NOMO-1 (cell line): ENCODE data around the gene ARRB1.
"Not testable (repeated sequence)": the region's sequence is repeated elsewhere in the genome, so short reads cannot be mapped to it uniquely, and the experiment has no call there.

Source experiments
- DNase-seq, 2 experiments: peaks; one replicate each; lab custom pipeline; 2025; ENCODE audit not compliant: unreplicated experiment in 2 of 2; lab: John Stamatoyannopoulos, UW

The ARRB1 gene

DNA sequence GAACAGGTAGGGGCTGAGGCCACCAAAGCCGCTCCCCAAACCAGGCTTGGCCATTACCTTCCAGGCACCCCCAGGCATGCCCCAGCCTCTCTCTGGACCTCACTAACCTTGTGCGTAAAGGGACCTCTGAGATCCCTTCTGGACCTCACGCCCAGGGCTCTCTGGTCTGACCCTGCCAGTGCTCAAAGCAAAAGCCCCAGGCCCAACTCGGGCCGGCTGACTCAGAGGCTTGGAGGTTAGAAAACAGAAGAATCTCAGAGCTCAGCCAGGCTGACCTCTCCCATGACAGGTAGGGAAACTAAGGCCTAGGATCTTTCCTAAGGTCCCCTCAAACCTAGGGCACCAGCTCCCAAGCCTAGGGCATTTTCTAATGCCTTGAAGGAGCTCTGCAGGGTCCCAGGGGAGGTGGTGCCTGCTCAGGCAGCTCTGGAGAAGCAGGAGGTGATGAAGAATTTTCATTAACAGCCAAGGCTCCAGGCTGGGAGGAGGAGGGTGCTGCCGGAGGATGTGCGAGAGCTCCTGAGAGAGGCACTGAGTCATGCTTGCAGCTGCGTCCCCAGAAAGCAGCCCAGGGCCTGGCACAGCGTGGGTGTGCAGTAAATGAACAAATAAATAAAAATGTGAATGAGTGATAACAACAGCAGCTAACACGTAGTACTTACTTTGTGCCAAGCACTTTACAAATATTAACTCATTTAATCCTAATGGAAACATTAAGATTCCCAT is 25.6 kb downstream of the ARRB1 start:
- no peak for DNase-seq

- no peak for DNase-seq
Measured at GRCh38 chr11:75324740-75325139, 26.7 kb downstream of the ARRB1 start.

DNA sequence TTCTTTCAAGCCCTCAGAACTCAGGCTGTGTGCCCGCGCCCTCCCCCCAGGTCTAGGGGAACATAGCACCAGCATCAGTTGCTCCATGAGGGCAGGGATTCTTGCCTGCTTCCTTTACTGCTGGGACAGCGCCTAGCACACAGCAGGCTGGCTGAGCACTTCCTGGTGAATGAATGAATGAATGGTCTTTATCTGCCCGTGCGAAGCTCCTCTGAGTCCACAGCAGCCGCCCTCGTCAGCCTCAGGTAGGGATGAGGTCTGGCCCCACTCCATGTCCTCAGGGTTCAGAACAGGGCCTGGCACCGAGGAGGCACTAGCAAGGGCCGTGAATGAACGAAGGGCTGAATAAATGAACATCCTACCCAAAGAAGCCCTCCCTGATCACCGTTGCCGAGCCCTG is 27.3 kb downstream of the ARRB1 start:
- no peak for DNase-seq

- DNase-seq, result no peak
Measured at GRCh38 chr11:75323609-75324008, 27.9 kb downstream of the ARRB1 start.

DNA sequence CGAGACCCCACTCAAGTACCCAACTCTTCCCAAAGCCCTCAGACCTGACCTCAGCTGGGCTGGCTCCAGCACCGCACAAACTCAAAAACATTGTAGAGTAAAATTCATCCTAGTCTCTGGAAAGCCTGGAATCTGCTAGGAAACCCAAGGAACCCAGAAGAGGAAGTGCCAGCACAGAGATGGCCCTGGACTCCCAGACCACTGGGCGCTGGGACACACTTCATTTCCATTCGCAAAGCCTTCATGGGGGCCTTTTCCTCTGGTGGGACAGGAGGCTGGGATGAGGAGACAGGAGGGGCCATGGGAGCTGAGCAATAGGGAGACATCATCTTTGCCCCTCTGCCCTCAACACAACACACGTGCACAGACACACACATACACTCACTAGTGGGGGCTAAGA is 30.8 kb downstream of the ARRB1 start:
- DNase-seq, result no peak

- no peak for DNase-seq
Measured at GRCh38 chr11:75320046-75320618, 31.3 kb downstream of the ARRB1 start.

GRCh38 chr11:75319035-75319877 is 32.2 kb downstream of the ARRB1 start:
- DNase-seq, result no peak

DNA sequence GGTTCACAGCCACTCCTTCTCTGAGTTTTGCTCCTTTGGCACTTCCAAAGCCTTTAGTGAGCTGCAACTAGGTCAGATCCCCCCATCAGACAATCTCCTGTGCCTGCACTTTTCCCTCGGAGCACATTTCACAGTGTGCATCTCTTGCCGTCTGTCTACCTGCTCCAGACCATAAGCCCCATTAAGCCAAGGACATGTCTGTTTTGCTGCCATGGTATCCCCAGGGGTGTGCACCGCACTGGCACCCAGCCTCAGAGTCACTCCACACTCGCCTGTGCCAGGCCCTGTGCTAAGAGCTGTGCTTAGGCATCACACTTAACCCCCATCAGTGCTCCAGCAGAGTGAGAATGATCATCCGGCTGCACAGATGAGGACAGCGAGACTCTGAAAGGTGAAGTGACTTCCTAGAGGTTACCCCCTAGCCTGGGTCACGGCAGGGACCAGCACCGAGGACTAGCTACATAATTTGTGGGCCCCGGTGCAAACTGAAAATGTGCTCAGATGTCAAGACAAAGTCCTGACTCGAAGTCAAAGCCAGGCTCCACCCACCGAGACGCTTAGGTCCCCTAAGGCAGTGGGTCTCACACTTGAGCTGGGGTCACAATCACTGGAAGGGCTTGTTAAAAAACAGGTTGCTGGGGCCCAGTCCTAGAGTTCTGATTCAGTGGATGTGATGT is 33.9 kb downstream of the ARRB1 start:
- no peak for DNase-seq

DNA sequence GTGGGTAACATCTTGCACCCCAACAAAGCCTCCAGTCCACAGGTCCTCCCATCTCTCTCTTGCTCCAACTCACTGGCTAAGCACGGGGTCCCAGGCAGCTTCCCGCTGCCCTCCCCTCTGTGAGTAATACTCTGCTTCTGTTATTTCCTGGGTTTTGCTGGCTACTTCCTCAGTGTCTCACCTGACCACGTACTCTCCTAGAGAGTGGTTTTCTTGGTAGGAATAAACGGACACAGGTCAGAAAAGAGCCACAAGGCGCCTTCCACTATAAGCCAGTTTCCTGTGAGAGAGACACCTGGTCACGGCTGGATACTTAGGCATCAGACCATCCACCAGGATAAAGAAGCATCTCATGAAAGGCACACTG is 36.0 kb downstream of the ARRB1 start:
- no peak for DNase-seq

DNA sequence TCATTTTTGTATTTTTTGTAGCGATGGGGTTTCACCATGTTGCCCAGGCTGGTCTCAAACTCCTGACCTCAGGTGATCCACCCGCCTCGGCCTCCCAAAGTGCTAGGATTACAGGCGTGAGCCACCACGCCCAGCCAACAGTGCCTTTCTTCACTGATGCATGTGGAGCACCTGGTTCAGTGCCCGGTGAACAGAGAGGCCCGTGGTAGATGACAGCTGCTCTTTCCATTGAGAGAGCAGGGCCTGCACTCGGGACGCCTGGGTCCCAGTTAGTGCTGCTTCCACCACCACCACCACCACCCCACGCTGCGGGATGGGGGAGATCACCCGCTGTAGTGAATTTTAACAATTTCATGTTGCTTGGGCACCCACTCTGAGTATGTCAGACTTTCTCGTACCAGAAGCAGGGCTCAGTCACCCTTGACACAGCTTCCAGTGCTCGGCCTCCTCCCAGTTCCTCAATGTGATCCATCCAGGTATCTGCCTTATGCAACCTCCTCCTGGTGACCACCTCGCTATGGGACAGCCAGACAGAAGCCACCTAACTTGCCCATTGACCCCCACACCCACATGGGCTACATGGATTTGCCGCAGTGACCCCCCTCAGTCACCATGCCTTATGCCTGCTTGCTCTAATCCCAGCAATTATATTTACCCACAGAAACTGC is 36.6 kb downstream of the ARRB1 start:
- DNase-seq, result no peak

DNA sequence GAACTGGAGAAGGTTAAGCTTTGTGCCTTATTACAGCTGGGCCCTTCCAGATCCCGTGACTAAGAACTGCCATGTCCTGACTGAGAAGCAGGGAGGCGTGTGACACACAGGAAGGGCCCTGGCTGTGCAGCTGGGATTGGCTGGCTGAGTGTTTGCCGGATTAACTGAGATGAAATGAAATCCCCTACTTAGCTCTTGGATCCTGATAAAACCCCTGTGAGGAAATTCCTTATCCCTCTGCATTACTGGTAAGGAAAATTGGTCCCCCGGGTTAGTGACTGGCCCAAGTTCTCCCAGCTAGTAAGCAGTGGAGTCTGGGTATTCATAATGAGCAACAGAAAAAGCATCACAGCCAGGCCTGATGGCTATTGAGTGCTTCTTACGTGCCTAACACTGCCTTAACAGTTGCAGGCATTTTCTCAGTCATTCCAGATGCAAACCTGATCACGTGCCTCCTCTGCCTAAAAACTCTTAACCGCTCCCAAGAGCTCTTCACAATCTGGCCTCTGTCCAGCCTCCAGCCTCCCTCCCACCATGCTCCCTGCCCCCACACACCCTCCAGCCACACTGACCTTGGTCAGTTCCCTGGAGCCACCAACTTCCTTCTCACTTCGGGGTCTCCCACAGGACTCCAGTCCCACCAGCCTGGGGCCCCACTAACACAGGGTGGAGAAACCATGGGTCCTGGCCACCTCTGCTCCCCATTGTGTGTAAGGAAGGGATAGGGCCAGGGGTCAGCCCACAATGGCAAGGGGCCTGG is 37.8 kb downstream of the ARRB1 start:
- DNase-seq, result no peak

GRCh38 chr11:75312346-75312745 is 39.1 kb downstream of the ARRB1 start:
- DNase-seq, result no peak

GRCh38 chr11:75311858-75312288 is 39.6 kb downstream of the ARRB1 start:
- no peak for DNase-seq

DNA sequence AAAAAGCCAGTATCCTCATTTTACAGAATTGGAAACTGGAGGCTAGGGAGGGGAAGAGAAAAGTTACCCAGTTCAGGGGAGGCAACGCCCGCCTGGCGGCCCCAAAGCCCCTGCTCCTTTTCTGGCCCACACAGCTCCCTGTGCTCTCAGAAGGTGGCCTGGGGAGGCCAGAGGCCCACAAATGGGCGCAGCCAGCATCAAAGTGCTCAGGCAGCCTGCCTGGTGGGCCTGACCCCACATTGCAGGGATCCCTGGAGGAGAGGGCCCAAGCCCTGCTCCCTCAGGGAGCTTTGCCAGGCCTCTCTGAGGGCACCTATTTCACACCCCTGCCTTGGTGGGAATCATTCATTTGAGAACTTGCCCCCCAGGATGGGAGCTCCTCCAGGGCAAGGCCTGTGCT is 42.5 kb downstream of the ARRB1 start:
- DNase-seq, result no peak

DNA sequence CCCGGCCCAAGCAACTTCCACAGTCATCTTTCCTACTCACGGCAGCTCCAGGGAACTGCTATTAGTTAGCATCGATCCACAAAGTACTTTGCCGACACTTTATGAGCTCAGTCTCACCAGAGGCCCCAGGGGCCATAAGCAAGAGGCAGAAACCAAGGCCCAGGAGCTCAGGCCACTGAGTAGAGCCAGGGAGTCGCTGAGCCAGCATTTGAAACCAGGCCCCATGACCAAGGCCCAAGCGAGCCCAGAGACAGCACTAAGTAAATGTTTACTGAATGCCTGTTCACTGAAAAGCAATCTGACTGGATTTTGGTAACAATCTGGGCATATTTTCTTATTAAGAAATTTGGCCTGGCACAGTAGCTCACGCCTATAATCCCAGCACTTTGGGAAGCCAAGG is 43.3 kb downstream of the ARRB1 start:
- no peak for DNase-seq

DNA sequence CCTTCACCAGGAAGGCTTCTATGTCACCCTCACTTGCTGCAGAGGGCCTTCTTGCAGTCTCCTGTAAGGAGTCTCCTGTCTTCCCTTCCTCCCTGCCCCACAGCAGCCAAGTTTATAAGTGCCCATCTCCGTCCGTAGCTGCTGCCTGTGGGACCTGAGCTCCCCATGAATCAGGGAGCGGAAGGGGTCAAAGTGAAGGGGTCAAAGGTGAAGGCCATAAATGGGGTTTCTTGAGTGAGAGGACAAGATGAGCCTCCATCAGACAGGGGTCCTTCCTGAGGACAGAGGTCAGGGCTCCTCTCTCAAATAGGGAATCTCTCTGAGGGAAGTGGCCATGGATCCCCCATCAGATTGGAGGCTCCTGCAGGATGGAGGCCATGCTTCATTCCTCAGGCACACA is 44.4 kb downstream of the ARRB1 start:
- no peak for DNase-seq

DNA sequence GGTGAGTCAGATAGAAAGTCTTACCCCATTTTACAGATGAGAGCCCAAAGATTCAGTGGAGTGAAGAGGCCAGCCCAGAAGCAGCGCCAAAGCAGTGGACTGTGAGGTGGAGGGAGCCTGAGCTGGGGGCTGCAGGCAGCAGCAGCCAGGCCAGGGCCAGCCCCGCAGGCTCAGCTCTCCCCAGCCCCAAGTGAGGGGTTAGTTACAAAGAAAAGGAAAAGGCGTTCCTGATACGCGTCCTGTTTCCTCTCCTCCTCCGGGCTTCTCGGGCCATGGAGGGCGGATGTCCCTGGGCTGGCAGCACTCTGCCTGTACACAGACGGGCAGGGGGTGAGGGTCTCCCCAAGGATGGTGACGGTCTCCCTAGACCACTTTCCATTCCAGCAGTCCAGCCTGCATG is 44.9 kb downstream of the ARRB1 start:
- no peak for DNase-seq

DNA sequence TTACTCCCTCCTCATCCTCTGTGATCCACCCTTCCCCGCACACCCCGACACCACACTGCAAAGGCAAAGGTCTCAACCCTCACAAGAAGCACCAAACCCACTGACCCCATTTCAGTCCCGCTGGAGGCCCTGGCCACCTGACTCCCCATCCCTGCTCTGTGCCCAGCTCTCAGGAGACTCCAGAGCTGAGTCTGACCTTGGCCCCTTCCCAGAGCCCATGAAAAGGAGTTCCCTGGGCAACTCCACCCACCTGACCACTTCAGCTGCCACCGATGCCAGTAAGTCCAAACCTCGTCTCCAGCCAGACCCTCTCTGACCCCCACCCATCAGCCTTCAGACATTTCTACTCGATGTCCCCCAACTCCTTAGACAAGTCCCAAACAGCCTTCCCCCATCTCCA is 45.5 kb downstream of the ARRB1 start:
- DNase-seq, result no peak

- no peak for DNase-seq
Measured at GRCh38 chr11:75305452-75305851, 46.0 kb downstream of the ARRB1 start.

DNA sequence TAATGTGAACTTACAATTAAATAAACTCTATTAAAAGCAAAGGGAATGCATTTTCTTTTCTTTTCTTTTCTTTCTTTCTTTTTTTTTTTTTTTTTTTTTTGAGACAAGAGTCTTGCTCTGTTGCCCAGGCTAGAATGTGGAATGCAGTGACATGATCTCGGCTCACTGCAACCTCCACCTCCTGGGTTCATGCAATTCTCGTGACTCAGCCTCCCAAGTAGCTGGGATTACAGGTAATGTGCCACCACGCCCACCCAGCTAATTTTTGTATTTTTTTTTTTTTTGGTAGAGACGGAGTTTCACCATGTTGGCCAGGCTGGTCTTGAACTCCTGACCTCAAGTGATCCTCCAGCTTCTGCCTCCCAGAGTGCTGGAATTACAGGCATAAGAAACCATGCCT is 46.5 kb downstream of the ARRB1 start:
- DNase-seq, result not testable (repeated sequence)
